Epithelial cell of esophagus (primary cell): ENCODE data around the gene PBX3.

Experiments
- DNase-seq: peaks from one replicate; pipeline ENCODE4 v3.0.0; 2010; ENCODE audit warnings: low read depth
- H3K4me3 ChIP-seq: 2 replicates; pipeline ENCODE4 v1.5.1; 2011; ENCODE audit warnings: mild to moderate bottlenecking, low read length, control low read depth
- CTCF ChIP-seq: IDR thresholded peaks from 2 replicates; pipeline ENCODE4 v1.5.1; 2011; ENCODE audit warnings: low read depth, mild to moderate bottlenecking, low read length, control low read depth, inconsistent platforms; ENCODE audit not compliant: insufficient read depth; ENCODE audit errors: missing control alignments

The PBX3 gene

GRCh38 chr9:125966466-125966865 is 219.3 kb downstream of the PBX3 start:
- TF ChIP-seq CTCF = no peak
- DNase-seq = no peak
- no peak overlapping the region for H3K4me3 ChIP-seq

- DNase-seq = no peak
- no peak for TF ChIP-seq CTCF
- H3K4me3 ChIP-seq = no peak overlapping the region
Measured at GRCh38 chr9:125966959-125967711, 220.0 kb downstream of the PBX3 start.

- DNase-seq = no peak
- H3K4me3 ChIP-seq = no peak overlapping the region
- TF ChIP-seq CTCF = no peak
Measured at GRCh38 chr9:125968714-125969374, 221.7 kb downstream of the PBX3 start.

- H3K4me3 ChIP-seq = no peak overlapping the region
- DNase-seq = no peak
- no peak for TF ChIP-seq CTCF
Measured at GRCh38 chr9:125969462-125969861, 222.3 kb downstream of the PBX3 start.

GRCh38 chr9:125969868-125970267 is 222.7 kb downstream of the PBX3 start:
- no peak for TF ChIP-seq CTCF
- no peak for DNase-seq
- H3K4me3 ChIP-seq = no peak overlapping the region

GRCh38 chr9:125970340-125970739 is 223.2 kb downstream of the PBX3 start:
- peak; percentile 70 for DNase-seq
- no peak overlapping the region for H3K4me3 ChIP-seq
- no peak for TF ChIP-seq CTCF
